Neural cell (in vitro differentiated cells): ENCODE measurements around the gene OR4C11. TPM values are rescaled to one million over a fixed set of nuclear protein-coding genes. Genes with fewer than 3 reads are reported as not detected.

ENCODE experiments used
- H2AFZ ChIP-seq: fragments of 200-600, 300-800 bp; sonication (generic), shearing (Covaris generic); 2 replicates; pipeline ENCODE4 v1.6.0; 2014; ENCODE audit warnings: low read depth, mild to moderate bottlenecking, antibody characterized with exemption, low read length, moderate library complexity
- H3F3A ChIP-seq: fragments of 200-600 bp; shearing (Covaris generic); 2 replicates; pipeline ENCODE4 v1.6.1; 2016; ENCODE audit warnings: mild to moderate bottlenecking, moderate library complexity, mixed read lengths, antibody characterized with exemption, low read length; ENCODE audit not compliant: insufficient read depth, poor library complexity, severe bottlenecking
- H3K27ac ChIP-seq: fragments of 200-600, 300-800 bp; sonication (generic), shearing (Covaris generic); 2 replicates; pipeline ENCODE4 v1.5.1; 2014; ENCODE audit warnings: mild to moderate bottlenecking, low read length, moderate library complexity
- H3K27me3 ChIP-seq: fragments of 300-800, 200-600 bp; sonication (generic), shearing (Covaris generic); 2 replicates; pipeline ENCODE4 v1.6.0; 2014; ENCODE audit warnings: mild to moderate bottlenecking, low read depth, low read length, moderate library complexity; ENCODE audit not compliant: insufficient read depth
- H3K36me3 ChIP-seq: fragments of 300-800, 200-600 bp; sonication (generic), shearing (Covaris generic); 2 replicates; pipeline ENCODE4 v1.5.1; 2014; ENCODE audit warnings: mild to moderate bottlenecking, antibody characterized with exemption, low read length, moderate library complexity; ENCODE audit not compliant: insufficient read depth
- H3K4me2 ChIP-seq: fragments of 300-800, 200-600 bp; sonication (generic), shearing (Covaris generic); 2 replicates; pipeline ENCODE4 v1.6.0; 2014; ENCODE audit warnings: mild to moderate bottlenecking, low read length
- H3K4me3 ChIP-seq: fragments of 300-800, 200-600 bp; sonication (generic), shearing (Covaris generic); 2 replicates; pipeline ENCODE4 v1.5.1; 2014; ENCODE audit warnings: mild to moderate bottlenecking, low read length, moderate library complexity
- H3K79me2 ChIP-seq: fragments of 200-600 bp; shearing (Covaris generic); replicated peaks from 2 replicates; pipeline ENCODE4 v1.6.0; 2014; ENCODE audit warnings: mild to moderate bottlenecking, low read length, moderate library complexity; ENCODE audit not compliant: insufficient read depth
- H3K9ac ChIP-seq: fragments of 300-800, 200-600 bp; sonication (generic), shearing (Covaris generic); 2 replicates; pipeline ENCODE4 v1.6.1; 2016; ENCODE audit warnings: mild to moderate bottlenecking, low read length, mixed read lengths
- H3K9me2 ChIP-seq: fragments of 200-600 bp; shearing (Covaris generic); 2 replicates; pipeline ENCODE4 v1.6.1; 2016; ENCODE audit warnings: mild to moderate bottlenecking, low read length, mixed read lengths; ENCODE audit not compliant: insufficient read depth
- H3K9me3 ChIP-seq: fragments of 200-600, 300-800 bp; sonication (generic), shearing (Covaris generic); 2 replicates; pipeline ENCODE4 v1.6.1; 2016; ENCODE audit warnings: mild to moderate bottlenecking, mixed run types, low read length, moderate library complexity, mixed read lengths
- H4K20me1 ChIP-seq: fragments of 200-600 bp; shearing (Covaris generic); 2 replicates; pipeline ENCODE4 v1.6.1; 2016; ENCODE audit warnings: mild to moderate bottlenecking, mixed run types; ENCODE audit not compliant: insufficient read depth
- EP300 ChIP-seq: fragments of 450-650 bp; conservative IDR thresholded peaks from 2 replicates; pipeline ENCODE4 v1.6.1; 2014; ENCODE audit warnings: antibody characterized with exemption, mild to moderate bottlenecking, moderate library complexity; ENCODE audit not compliant: poor library complexity, severe bottlenecking
- EZH2 ChIP-seq: fragments of 200-600, 300-800 bp; shearing (Covaris generic), sonication (generic); IDR thresholded peaks from 2 replicates; pipeline ENCODE4 v1.6.1; 2014; ENCODE audit warnings: antibody characterized with exemption, low read length, borderline replicate concordance, mild to moderate bottlenecking; ENCODE audit not compliant: insufficient read depth, poor library complexity, severe bottlenecking
- MXI1 ChIP-seq: fragments of 450-650 bp; conservative IDR thresholded peaks from 2 replicates; pipeline ENCODE4 v1.6.1; 2014; ENCODE audit warnings: antibody characterized with exemption, mild to moderate bottlenecking; ENCODE audit not compliant: poor library complexity, severe bottlenecking
- POLR2AphosphoS5 ChIP-seq: IDR thresholded peaks from 2 replicates; pipeline ENCODE4 v1.6.1; 2012
- RAD21 ChIP-seq: fragments of 450-650 bp; conservative IDR thresholded peaks from 2 replicates; pipeline ENCODE4 v1.6.1; 2014; ENCODE audit warnings: antibody characterized with exemption, mild to moderate bottlenecking, moderate library complexity
- SMC3 ChIP-seq: fragments of 450-650 bp; conservative IDR thresholded peaks from 2 replicates; pipeline ENCODE4 v1.6.1; 2014; ENCODE audit warnings: antibody characterized with exemption, mild to moderate bottlenecking, moderate library complexity; ENCODE audit not compliant: poor library complexity
- TAF1 ChIP-seq: IDR thresholded peaks from 2 replicates; pipeline ENCODE4 v1.6.1; 2012; ENCODE audit warnings: low read depth
- polyA plus RNA-seq: library from polyadenylated mRNA; depleted of rRNA; stranded (reverse); fragments of >200 nt; gene quantifications from 2 replicates; pipeline ENCODE4 v1.2.3, GENCODE V29; 2014
- TF ChIP-seq, protein P1 (sequence below): fragments of 450-650 bp; IDR thresholded peaks from 2 replicates; pipeline ENCODE4 v1.5.1; 2014; ENCODE audit warnings: antibody characterized with exemption, mild to moderate bottlenecking, moderate library complexity; ENCODE audit not compliant: poor library complexity, severe bottlenecking
- TF ChIP-seq, protein P2 (sequence below): IDR thresholded peaks from 2 replicates; pipeline ENCODE4 v1.6.1; 2012; ENCODE audit warnings: borderline replicate concordance

The OR4C11 gene
- polyA plus RNA-seq, 1 donor from 2014 or later = not detected

DNA sequence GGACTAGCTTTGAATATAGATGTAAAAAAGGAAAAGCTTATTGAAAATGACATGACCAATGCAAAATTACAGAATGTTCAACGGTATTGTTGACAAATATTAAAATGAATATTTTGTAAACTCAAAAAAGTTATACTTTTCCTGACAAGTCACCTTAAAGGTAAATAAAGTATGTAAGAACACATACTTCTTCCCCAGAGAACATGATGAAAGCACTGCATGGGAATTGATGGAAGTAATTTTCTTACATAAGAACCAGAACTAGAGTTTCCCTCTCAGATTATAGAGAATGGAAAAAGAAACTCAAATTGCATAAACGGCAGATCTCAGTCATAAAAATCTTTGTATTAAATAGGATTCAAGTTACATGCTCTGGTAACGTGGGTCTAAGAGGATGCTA is 27.4 kb upstream of the OR4C11 start, which contains the start of gene OR4P4:
Gene OR4P4, plus strand, starts transcription at position 301 of the 400 bp plus-strand sequence.
- no peak for TF ChIP-seq EZH2
- TF ChIP-seq EP300 = no peak
- TF ChIP-seq, protein P1, sequence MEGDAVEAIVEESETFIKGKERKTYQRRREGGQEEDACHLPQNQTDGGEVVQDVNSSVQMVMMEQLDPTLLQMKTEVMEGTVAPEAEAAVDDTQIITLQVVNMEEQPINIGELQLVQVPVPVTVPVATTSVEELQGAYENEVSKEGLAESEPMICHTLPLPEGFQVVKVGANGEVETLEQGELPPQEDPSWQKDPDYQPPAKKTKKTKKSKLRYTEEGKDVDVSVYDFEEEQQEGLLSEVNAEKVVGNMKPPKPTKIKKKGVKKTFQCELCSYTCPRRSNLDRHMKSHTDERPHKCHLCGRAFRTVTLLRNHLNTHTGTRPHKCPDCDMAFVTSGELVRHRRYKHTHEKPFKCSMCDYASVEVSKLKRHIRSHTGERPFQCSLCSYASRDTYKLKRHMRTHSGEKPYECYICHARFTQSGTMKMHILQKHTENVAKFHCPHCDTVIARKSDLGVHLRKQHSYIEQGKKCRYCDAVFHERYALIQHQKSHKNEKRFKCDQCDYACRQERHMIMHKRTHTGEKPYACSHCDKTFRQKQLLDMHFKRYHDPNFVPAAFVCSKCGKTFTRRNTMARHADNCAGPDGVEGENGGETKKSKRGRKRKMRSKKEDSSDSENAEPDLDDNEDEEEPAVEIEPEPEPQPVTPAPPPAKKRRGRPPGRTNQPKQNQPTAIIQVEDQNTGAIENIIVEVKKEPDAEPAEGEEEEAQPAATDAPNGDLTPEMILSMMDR = no peak
- no peak for TF ChIP-seq TAF1
- TF ChIP-seq SMC3 = no peak
- TF ChIP-seq MXI1 = no peak
- TF ChIP-seq, protein P2, sequence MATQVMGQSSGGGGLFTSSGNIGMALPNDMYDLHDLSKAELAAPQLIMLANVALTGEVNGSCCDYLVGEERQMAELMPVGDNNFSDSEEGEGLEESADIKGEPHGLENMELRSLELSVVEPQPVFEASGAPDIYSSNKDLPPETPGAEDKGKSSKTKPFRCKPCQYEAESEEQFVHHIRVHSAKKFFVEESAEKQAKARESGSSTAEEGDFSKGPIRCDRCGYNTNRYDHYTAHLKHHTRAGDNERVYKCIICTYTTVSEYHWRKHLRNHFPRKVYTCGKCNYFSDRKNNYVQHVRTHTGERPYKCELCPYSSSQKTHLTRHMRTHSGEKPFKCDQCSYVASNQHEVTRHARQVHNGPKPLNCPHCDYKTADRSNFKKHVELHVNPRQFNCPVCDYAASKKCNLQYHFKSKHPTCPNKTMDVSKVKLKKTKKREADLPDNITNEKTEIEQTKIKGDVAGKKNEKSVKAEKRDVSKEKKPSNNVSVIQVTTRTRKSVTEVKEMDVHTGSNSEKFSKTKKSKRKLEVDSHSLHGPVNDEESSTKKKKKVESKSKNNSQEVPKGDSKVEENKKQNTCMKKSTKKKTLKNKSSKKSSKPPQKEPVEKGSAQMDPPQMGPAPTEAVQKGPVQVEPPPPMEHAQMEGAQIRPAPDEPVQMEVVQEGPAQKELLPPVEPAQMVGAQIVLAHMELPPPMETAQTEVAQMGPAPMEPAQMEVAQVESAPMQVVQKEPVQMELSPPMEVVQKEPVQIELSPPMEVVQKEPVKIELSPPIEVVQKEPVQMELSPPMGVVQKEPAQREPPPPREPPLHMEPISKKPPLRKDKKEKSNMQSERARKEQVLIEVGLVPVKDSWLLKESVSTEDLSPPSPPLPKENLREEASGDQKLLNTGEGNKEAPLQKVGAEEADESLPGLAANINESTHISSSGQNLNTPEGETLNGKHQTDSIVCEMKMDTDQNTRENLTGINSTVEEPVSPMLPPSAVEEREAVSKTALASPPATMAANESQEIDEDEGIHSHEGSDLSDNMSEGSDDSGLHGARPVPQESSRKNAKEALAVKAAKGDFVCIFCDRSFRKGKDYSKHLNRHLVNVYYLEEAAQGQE = no peak
- TF ChIP-seq POLR2AphosphoS5 = no peak
- TF ChIP-seq RAD21 = no peak
- Histone ChIP-seq H3K79me2 (no peaks in the 10 kb centered on the region), H3K4me3 (no peak within 1 kb of the TSS), H3K9me2 (no peaks in the 10 kb centered on the region), H2AFZ (no peak within 1 kb of the TSS), H3K4me2 (no peak within 1 kb of the TSS), H3K9me3 (no peaks in the 10 kb centered on the region), H3K36me3 (no peaks in the 10 kb centered on the region), H3K27me3 (no peaks in the 10 kb centered on the region), H3K27ac (no peak within 1 kb of the TSS), H4K20me1 (no peaks in the 10 kb centered on the region), H3F3A (no peaks in the 10 kb centered on the region), H3K9ac (no peak within 1 kb of the TSS)

DNA sequence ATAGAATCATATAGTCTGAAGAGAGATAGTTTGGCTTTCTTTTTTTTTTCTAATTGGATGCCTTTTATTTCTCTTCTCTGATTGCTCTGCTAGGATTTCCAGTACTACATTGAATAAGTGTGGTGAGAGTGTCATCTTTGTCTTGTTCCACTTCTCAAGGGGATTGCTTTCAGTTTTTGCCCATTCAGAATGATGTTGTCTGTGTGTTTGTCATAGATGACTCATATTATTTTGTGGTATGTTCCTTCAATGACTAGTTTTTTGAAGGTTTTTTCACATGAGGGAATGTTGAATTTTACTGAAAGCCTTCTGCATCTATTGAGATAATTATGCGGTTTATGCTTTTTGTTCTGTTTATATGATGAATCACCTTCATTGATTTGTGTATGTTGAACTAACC is 17.1 kb upstream of the OR4C11 start:
- H3K9me3 ChIP-seq = no peaks in the 10 kb centered on the region
- H3K27me3 ChIP-seq = no peaks in the 10 kb centered on the region
- TF ChIP-seq MXI1 = no peak
- no peak for TF ChIP-seq SMC3
- H3K9me2 ChIP-seq = no peaks in the 10 kb centered on the region
- H3K4me2 ChIP-seq = no peak overlapping the region
- H3K27ac ChIP-seq = no peak overlapping the region
- no peak overlapping the region for H3K9ac ChIP-seq
- no peaks in the 10 kb centered on the region for H3F3A ChIP-seq
- H3K79me2 ChIP-seq = no peaks in the 10 kb centered on the region
- H4K20me1 ChIP-seq = no peaks in the 10 kb centered on the region
- H3K36me3 ChIP-seq = no peaks in the 10 kb centered on the region
- no peak overlapping the region for H3K4me3 ChIP-seq
- no peak overlapping the region for H2AFZ ChIP-seq

DNA sequence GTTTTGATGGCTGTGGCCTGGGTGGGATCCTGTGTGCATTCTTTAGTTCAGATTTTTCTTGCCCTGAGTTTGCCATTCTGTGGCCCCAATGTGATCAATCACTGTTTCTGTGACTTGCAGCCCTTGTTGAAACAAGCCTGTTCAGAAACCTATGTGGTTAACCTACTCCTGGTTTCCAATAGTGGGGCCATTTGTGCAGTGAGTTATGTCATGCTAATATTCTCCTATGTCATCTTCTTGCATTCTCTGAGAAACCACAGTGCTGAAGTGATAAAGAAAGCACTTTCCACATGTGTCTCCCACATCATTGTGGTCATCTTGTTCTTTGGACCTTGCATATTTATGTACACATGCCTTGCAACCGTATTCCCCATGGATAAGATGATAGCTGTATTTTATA is 34.9 kb downstream of the OR4C11 start:
- Histone ChIP-seq H3K9me3 (no peaks in the 10 kb centered on the region), H2AFZ (no peak overlapping the region), H3K9ac (no peak overlapping the region), H4K20me1 (no peaks in the 10 kb centered on the region), H3K36me3 (no peaks in the 10 kb centered on the region), H3K9me2 (no peaks in the 10 kb centered on the region), H3K27ac (no peak overlapping the region), H3K79me2 (no peaks in the 10 kb centered on the region), H3K27me3 (no peaks in the 10 kb centered on the region), H3K4me2 (no peak overlapping the region), H3F3A (no peaks in the 10 kb centered on the region), H3K4me3 (no peak overlapping the region)
- TF ChIP-seq, protein P2 = no peak
- TF ChIP-seq RAD21 = no peak
- TF ChIP-seq MXI1 = no peak
- TF ChIP-seq, protein P1 = no peak
- TF ChIP-seq EZH2 = no peak
- TF ChIP-seq POLR2AphosphoS5 = no peak
